T-helper 1 cell treated with Interleukin-12 subunit alpha and Interleukin-12 subunit beta and Interleukin-4 antibody, amounts not matched to agents 30 μg/mL and 1 μg/mL, for 36 hours (primary cell): ENCODE measurements around the gene PPFIBP1.

Experiments used
- H3K27ac Mint-ChIP-seq: one replicate; pipeline ENCODE4 v1.8.0; 2021; ENCODE audit warnings: mild to moderate bottlenecking, mixed read lengths
- H3K27me3 Mint-ChIP-seq: one replicate; pipeline ENCODE4 v1.8.0; 2021; ENCODE audit warnings: low read depth, mixed read lengths
- H3K36me3 Mint-ChIP-seq: one replicate; pipeline ENCODE4 v1.8.0; 2021; ENCODE audit warnings: low read depth, mixed read lengths
- H3K4me1 Mint-ChIP-seq: one replicate; pipeline ENCODE4 v1.8.0; 2021; ENCODE audit warnings: low read depth, mixed read lengths
- H3K4me3 Mint-ChIP-seq: one replicate; pipeline ENCODE4 v1.8.0; 2021; ENCODE audit warnings: mild to moderate bottlenecking, moderate library complexity, mixed read lengths
- H3K9me3 Mint-ChIP-seq: one replicate; pipeline ENCODE4 v1.8.0; 2021; ENCODE audit warnings: mixed read lengths

PPFIBP1 gene

GRCh38 chr12:27504507-27504906 lies 19.5 kb upstream of the PPFIBP1 start:
- Mint-ChIP-seq H3K27me3 (peaks cover 6% of the 10 kb centered on the region), H3K36me3 (peaks cover 11% of the 10 kb centered on the region), H3K27ac (no peak overlapping the region), H3K4me1 (peaks cover 23% of the 10 kb centered on the region), H3K9me3 (peaks cover 15% of the 10 kb centered on the region), H3K4me3 (no peak overlapping the region)

GRCh38 chr12:27505109-27505508 lies 18.9 kb upstream of the PPFIBP1 start:
- Mint-ChIP-seq H3K4me3 (no peak overlapping the region), H3K4me1 (peaks cover 20% of the 10 kb centered on the region), H3K36me3 (peaks cover 11% of the 10 kb centered on the region), H3K27ac (no peak overlapping the region), H3K27me3 (peaks cover 6% of the 10 kb centered on the region), H3K9me3 (peaks cover 15% of the 10 kb centered on the region)

- Mint-ChIP-seq H3K27me3 (peaks cover 6% of the 10 kb centered on the region), H3K27ac (no peak overlapping the region), H3K9me3 (peaks cover 15% of the 10 kb centered on the region)
These were observed 18.2 kb upstream of the PPFIBP1 start for GRCh38 chr12:27505761-27506160.

GRCh38 chr12:27506645-27507189 lies 17.3 kb upstream of the PPFIBP1 start:
- Mint-ChIP-seq H3K27me3 (peaks cover 10% of the 10 kb centered on the region), H3K36me3 (peaks cover 11% of the 10 kb centered on the region), H3K4me1 (peaks cover 11% of the 10 kb centered on the region), H3K9me3 (peaks cover 15% of the 10 kb centered on the region), H3K27ac (no peak overlapping the region), H3K4me3 (no peak overlapping the region)

More at GRCh38 chr12:27505761-27506160, 18.2 kb upstream of the PPFIBP1 start:
- peaks cover 11% of the 10 kb centered on the region for H3K36me3 Mint-ChIP-seq
- no peak overlapping the region for H3K4me3 Mint-ChIP-seq
- peaks cover 15% of the 10 kb centered on the region for H3K4me1 Mint-ChIP-seq

- H3K4me3 Mint-ChIP-seq = no peak overlapping the region
- peaks cover 10% of the 10 kb centered on the region for H3K27me3 Mint-ChIP-seq
- peaks cover 11% of the 10 kb centered on the region for H3K9me3 Mint-ChIP-seq
- H3K27ac Mint-ChIP-seq = no peak overlapping the region
- peaks cover 7% of the 10 kb centered on the region for H3K36me3 Mint-ChIP-seq
- H3K4me1 Mint-ChIP-seq = no peaks in the 10 kb centered on the region
These were observed 15.1 kb upstream of the PPFIBP1 start for GRCh38 chr12:27508736-27509431.

GRCh38 chr12:27511031-27511722 lies 12.8 kb upstream of the PPFIBP1 start:
- peaks cover 11% of the 10 kb centered on the region for H3K9me3 Mint-ChIP-seq
- H3K27me3 Mint-ChIP-seq = peaks cover 10% of the 10 kb centered on the region
- peaks cover 6% of the 10 kb centered on the region for H3K36me3 Mint-ChIP-seq
- no peak overlapping the region for H3K4me3 Mint-ChIP-seq
- no peaks in the 10 kb centered on the region for H3K4me1 Mint-ChIP-seq
- H3K27ac Mint-ChIP-seq = no peak overlapping the region

- H3K27ac Mint-ChIP-seq = no peak overlapping the region
- H3K36me3 Mint-ChIP-seq = peaks cover under 1% of the 10 kb centered on the region
- peaks cover 10% of the 10 kb centered on the region for H3K27me3 Mint-ChIP-seq
- no peaks in the 10 kb centered on the region for H3K4me1 Mint-ChIP-seq
- H3K4me3 Mint-ChIP-seq = no peak overlapping the region
- peaks cover 6% of the 10 kb centered on the region for H3K9me3 Mint-ChIP-seq
These were observed 12.3 kb upstream of the PPFIBP1 start for GRCh38 chr12:27511723-27512045.

- Mint-ChIP-seq H3K4me3 (no peak overlapping the region), H3K4me1 (no peaks in the 10 kb centered on the region), H3K27ac (no peak overlapping the region), H3K9me3 (no peaks in the 10 kb centered on the region), H3K27me3 (peaks cover 16% of the 10 kb centered on the region), H3K36me3 (no peaks in the 10 kb centered on the region)
These were observed 10.7 kb upstream of the PPFIBP1 start for GRCh38 chr12:27513155-27513824.

GRCh38 chr12:27515671-27516070 lies 8.3 kb upstream of the PPFIBP1 start:
- Mint-ChIP-seq H3K27me3 (peaks cover 25% of the 10 kb centered on the region), H3K36me3 (no peaks in the 10 kb centered on the region), H3K4me3 (no peak overlapping the region), H3K9me3 (no peaks in the 10 kb centered on the region), H3K4me1 (no peaks in the 10 kb centered on the region), H3K27ac (no peak overlapping the region)

- Mint-ChIP-seq H3K27ac (no peak overlapping the region), H3K27me3 (peaks cover 26% of the 10 kb centered on the region), H3K4me1 (peaks cover 5% of the 10 kb centered on the region), H3K36me3 (no peaks in the 10 kb centered on the region), H3K9me3 (no peaks in the 10 kb centered on the region), H3K4me3 (no peak overlapping the region)
These were observed 7.4 kb upstream of the PPFIBP1 start for GRCh38 chr12:27516625-27517024.

GRCh38 chr12:27517546-27517945 lies 6.5 kb upstream of the PPFIBP1 start:
- Mint-ChIP-seq H3K36me3 (no peaks in the 10 kb centered on the region), H3K27ac (no peak overlapping the region), H3K4me3 (no peak overlapping the region), H3K4me1 (peaks cover 9% of the 10 kb centered on the region), H3K27me3 (peaks cover 26% of the 10 kb centered on the region), H3K9me3 (no peaks in the 10 kb centered on the region)

GRCh38 chr12:27517961-27518665 lies 5.9 kb upstream of the PPFIBP1 start:
- Mint-ChIP-seq H3K36me3 (no peaks in the 10 kb centered on the region), H3K4me3 (no peak overlapping the region), H3K27ac (no peak overlapping the region), H3K4me1 (peaks cover 12% of the 10 kb centered on the region), H3K27me3 (peaks cover 26% of the 10 kb centered on the region), H3K9me3 (no peaks in the 10 kb centered on the region)

GRCh38 chr12:27521066-27521465 lies 2.9 kb upstream of the PPFIBP1 start:
- Mint-ChIP-seq H3K27ac (no peak overlapping the region), H3K9me3 (no peaks in the 10 kb centered on the region), H3K4me3 (no peak overlapping the region), H3K27me3 (peaks cover 37% of the 10 kb centered on the region), H3K4me1 (peaks cover 28% of the 10 kb centered on the region), H3K36me3 (peaks cover 5% of the 10 kb centered on the region)

GRCh38 chr12:27521981-27522380 lies 2.0 kb upstream of the PPFIBP1 start:
- Mint-ChIP-seq H3K4me3 (peak overlapping the region; percentile 3), H3K27ac (no peak overlapping the region), H3K4me1 (peaks cover 28% of the 10 kb centered on the region), H3K36me3 (peaks cover 6% of the 10 kb centered on the region), H3K27me3 (peaks cover 31% of the 10 kb centered on the region), H3K9me3 (no peaks in the 10 kb centered on the region)
